Left hindlimb (tissue), 1 donor: ENCODE data around the gene ATXN7L1.
"Not testable (repeated sequence)": the region's sequence is repeated elsewhere in the genome, so short reads cannot be mapped to it uniquely, and the experiment has no call there.

Experiments
- DNase-seq: peaks from one replicate; pipeline ENCODE4 v3.0.0-alpha.2; 2018

Gene ATXN7L1

GRCh38 chr7:105734233-105734632 lies 142.2 kb downstream of the ATXN7L1 start:
- no peak for DNase-seq

DNA sequence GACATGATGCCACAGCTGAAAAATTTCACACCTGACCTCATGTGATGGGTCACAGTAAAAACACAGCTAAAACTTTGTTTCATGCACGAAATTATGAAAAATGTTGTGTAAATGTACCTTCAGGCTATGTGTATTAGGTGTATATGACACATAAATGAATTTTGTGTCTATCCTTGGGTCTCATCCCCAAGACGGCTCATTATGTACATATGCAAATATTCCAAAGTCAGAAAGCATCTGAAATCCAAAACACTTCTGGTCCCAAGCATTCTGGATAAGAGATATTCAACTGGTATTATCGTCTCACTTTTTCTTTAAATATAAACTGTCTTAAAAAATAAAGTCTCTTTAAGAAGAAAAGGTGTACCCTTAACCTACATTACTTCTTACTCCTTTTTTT lies 145.4 kb downstream of the ATXN7L1 start:
- no peak for DNase-seq

GRCh38 chr7:105728028-105728427 lies 148.4 kb downstream of the ATXN7L1 start:
- DNase-seq: no peak

- no peak for DNase-seq
Observed at GRCh38 chr7:105724688-105725087, 151.7 kb downstream of the ATXN7L1 start.

DNA sequence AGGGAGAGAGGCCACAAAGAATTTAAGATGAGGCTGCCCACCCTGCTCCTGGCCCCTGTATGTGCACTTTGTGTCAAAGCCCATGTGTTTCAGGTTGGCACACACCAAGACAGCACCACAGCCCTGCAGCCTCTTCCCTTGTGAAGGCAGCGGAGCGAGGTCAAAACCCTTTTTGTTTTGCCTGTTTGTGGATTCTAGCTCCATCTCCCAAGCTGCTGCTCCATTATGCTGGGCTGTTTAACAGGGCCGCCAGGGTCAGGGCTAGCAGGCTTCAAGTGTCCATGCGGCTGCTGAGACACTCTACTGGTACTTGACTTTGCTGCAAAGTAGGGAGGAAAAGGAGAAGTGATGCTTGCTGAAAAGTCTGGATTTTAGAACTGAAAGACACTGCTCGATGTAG lies 152.8 kb downstream of the ATXN7L1 start:
- no peak for DNase-seq

GRCh38 chr7:105721571-105722104 lies 154.8 kb downstream of the ATXN7L1 start:
- no peak for DNase-seq

GRCh38 chr7:105719919-105720318 lies 156.5 kb downstream of the ATXN7L1 start:
- no peak for DNase-seq

- no peak for DNase-seq
Observed at GRCh38 chr7:105719395-105719794, 157.0 kb downstream of the ATXN7L1 start.

- DNase-seq: no peak
Observed at GRCh38 chr7:105718511-105718925, 157.9 kb downstream of the ATXN7L1 start.

GRCh38 chr7:105715528-105715927 lies 160.9 kb downstream of the ATXN7L1 start:
- DNase-seq: no peak

DNA sequence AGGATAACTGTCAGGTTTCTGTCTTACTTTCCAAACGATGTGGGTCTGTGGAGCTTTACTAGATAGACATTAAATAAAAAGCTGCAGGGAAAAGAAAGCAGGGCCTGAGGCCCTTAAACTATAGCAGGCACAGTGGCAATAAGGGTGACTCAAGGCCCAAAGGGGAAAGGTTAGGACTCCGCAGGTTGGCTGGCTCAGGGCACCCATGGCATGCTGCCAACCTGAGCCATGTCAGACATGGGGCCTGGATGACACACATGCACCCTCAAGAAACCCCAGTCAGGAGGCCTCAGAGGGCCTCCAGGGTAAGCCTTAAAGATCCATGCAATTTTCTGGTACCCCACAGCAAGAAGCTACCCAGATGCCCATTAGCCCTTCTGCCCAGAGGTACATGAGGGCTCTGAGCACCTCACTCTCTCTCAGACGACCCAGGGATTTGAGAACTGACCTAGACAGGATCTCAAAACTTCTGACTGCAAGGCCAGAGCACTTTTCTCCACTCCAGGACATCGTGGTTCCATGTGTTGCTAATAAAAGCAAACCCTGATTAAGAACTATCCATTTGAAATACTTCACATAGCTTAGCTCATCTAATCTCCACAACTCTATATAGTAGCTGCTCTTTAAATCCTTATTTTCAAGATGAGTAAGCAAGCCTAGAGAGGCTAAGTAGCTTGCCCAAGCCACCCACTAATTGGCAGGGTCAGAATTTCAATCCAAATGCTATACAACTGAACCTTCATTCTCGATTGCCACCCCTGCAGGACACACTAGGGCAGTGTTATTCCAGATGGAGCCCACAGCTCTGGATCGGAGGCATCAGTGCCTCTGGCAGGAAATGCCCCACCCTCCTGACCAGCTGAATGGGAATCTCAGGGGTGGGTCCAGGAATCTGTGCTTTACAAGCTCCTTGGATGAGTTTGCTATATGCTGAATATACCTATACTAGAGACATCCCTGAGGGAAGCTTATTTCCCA lies 162.6 kb downstream of the ATXN7L1 start:
- DNase-seq: no peak

DNA sequence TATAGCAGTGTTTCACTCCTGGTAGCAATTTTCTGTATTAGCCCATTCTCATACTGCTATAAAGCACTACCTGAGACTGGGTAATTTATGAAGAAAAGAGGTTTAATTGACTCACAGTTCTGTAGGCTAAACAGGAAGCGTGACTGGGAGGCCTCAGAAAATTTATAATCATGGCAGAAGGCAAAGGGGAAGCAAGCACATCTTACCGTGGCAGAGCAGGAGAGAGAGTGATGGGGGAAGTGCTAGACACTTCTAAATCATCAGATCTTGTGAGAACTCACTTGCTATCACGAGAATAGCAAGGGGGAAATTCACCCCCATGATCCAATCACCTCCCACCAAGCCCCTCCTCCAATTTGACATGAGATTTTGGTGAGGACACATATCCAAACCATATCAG lies 163.5 kb downstream of the ATXN7L1 start:
- DNase-seq: no peak

DNA sequence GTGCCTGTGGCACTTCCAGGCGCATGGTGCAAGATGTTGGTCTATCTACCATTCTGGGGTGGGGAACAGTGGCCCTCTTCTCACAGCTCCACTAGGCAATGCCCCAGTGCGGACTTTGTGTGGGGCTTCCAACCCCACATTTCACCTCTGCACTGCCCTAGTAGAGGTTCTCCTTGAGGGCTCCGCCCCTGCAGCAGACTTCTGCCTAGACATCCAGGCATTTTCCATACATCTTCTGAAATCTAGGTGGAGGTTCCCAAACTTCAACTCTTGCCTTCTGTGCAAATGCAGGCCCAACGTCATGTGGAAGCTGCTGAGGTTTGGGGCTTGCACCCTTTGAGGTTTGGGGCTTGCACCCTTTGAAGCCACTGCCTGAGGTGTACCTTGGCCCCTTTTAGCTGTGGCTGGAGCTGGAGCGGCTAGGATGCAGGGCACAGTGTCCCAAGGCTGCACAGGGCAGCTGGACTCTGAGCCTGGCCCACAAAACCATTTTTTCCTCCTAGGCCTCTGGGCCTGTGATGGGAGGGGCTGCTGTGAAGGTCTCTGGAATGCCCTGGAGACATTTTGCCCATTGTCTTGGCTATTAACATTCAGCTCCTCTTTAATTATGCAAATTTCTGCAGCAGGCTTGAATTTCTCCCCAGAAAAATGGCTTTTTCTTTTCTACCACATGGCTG lies 164.5 kb downstream of the ATXN7L1 start:
- no peak for DNase-seq

DNA sequence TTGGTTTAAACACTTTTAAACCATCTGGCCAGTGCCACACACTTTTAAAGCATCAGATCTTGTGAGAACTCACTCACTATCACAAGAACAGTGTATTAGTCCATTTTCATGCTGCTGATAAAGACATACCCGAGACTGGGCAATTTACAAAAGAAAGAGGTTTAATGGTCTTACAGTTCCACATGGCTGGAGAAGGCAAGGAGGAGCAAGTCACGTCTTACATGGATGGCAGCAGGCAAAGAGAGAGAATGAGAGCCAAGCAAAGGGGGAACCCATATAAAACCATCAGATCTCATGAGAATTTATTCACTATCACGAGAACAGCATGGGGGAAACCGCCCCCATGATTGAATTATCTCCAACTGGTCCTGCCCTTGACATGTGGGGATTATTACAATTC lies 165.7 kb downstream of the ATXN7L1 start:
- not testable (repeated sequence) for DNase-seq

DNA sequence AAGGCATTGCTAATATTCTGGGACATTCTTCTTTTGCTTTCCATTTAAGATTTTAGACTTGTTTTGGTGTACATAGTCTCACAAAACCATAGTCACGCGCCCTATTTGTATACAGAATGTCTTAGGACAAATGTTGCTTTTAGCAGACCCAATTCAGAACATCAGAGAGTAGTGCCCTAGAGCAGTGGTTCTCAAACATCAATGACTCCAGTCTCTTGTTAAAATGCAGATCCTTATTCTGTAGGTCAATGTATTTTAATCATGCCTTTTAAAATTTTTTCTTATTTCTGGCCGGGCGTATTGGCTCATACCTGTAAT lies 167.7 kb downstream of the ATXN7L1 start:
- DNase-seq: no peak

- no peak for DNase-seq
Observed at GRCh38 chr7:105707967-105708762, 168.2 kb downstream of the ATXN7L1 start.

DNA sequence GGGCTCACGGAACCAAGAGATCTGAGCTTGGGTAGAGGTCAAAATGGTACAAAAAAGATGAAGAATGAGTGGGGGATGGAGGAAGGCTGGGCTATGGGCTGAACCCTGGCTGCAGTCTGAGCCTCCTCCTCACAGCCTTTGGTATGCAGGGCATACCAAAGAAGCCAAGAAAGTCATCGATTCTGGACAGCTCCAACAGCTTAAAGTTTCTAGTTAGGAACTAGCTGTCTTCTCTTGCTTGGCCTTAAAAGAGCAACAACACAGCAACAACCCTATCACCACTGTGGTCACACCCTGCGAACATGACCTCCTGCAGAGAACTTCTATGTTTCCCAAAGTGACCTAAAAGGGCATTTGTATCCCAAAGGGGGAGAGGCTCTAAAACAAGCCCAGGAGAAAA lies 169.0 kb downstream of the ATXN7L1 start:
- DNase-seq: no peak

DNA sequence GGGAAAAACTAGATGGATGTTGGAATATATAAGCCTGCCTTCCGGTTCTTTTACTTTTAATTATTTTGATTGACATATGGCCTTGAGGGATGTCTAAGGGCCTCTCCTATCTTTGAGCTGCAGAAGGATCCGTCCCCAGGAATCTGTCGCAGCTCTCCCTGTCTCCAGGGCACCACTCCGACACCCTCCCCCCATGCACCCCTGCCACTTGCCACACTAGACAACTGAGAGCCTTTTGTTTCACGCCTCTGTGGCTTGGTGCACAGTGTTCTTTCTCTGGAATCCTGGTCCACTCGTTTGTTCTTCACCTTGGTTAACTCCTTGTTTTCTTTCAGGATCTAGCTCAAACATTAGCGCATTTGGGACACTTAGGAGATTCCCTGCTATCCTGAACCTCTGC lies 171.0 kb downstream of the ATXN7L1 start:
- DNase-seq: no peak

GRCh38 chr7:105703207-105703930 lies 173.0 kb downstream of the ATXN7L1 start:
- no peak for DNase-seq

DNA sequence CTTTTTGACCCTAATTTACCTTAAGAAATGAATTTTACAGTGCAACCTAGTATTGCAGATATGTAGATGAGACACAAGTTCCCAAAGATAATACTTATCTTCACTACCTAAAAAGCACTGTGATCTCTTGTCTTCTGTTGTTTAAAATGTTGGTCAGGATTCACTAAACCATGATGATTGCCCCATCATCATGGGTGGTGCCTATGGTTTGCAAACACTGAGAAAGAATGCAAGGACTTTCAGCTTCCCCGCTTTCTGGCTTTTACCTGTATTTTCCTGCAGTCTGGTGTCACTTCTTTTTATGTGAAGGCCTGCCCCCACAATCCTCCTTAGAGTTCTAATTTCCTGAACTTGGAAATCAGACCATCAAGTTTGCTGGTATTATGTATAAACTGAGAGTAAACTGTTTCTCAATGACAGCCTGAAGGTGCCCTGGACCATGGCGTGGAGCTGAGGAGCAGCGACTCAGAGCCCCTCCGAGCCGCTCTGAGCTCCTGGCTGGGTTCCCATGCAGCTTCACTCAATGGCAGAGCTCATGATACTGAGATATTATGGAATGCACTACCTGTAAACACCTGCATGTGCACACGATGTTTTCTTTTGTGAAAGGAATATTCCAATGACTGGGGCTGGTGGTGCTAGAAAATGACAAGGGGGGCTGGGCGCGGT lies 176.7 kb downstream of the ATXN7L1 start:
- DNase-seq: no peak

DNA sequence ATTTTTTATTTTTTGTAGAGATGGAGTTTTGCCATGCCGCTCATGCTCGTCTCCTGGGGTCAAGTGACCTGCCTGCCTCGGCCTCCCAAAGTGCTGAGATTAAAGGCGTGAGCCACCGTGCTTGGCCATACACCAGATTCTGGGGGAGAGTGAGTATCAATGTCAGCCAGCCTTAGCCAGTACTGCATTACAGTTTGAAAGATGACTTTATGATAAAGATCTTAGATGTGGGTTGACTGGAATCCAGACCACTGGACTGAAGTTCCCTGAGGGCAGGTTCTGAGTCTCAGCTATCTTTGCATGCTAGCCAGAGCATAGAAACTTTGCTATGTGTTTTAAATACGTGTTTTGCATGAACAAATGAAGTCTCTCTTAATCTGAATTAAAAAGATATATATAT lies 177.9 kb downstream of the ATXN7L1 start:
- no peak for DNase-seq

DNA sequence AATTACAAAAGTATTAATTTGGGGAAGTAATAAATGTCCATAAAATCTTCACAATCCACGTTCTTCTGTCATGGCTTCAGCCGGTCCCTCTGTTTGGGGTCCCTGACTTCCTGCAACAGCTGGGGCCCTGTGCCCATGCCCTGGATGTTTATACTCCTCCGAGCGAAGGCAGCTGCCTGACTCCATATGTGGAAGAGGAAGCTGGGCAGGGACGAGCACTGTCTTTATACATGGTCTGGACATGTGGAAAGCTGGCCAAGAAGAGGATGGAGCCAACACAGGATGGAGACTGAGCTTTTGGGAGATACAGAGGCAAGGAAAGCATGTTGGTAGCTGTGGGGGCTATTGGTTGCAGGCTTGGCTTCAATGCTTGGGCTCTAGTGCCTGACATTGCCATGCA lies 178.6 kb downstream of the ATXN7L1 start:
- DNase-seq: no peak
